BJ (cell line): ENCODE measurements around the gene STEAP3. TPM values are rescaled to one million over a fixed set of nuclear protein-coding genes. Genes with fewer than 3 reads are reported as not detected.

Source experiments
- CTCF ChIA-PET: fragments of 350-600 bp; formaldehyde crosslinking; extraction: SDS; loops from one replicate; lab custom pipeline; 2021; ENCODE audit warnings: antibody characterized with exemption, inconsistent platforms; lab: Yijun Ruan, JAX
- POLR2A ChIA-PET: fragments of 300-600 bp; sonication (Branson Sonifier 250); formaldehyde crosslinking; extraction: SDS; loops from one replicate; lab custom pipeline; 2021; ENCODE audit warnings: antibody characterized with exemption; lab: Charles Lee
- DNase-seq: peaks from one replicate; pipeline ENCODE4 v3.0.0-alpha.2; 2011; ENCODE audit warnings: low read depth
- H3K27me3 ChIP-seq: 2 replicates; pipeline ENCODE4 v1.6.0; 2011; ENCODE audit warnings: low read length; ENCODE audit not compliant: control insufficient read depth, insufficient read depth
- H3K36me3 ChIP-seq: 2 replicates; pipeline ENCODE4 v1.5.1; 2011; ENCODE audit warnings: low read length; ENCODE audit not compliant: control insufficient read depth, insufficient read depth
- H3K4me3 ChIP-seq: 2 replicates; pipeline ENCODE4 v1.5.1; 2011; ENCODE audit warnings: low read depth, mild to moderate bottlenecking, control low read depth, low read length
- CTCF ChIP-seq: IDR thresholded peaks from 2 replicates; pipeline ENCODE4 v1.5.1; 2011; ENCODE audit warnings: low read depth, mild to moderate bottlenecking, control low read depth, inconsistent platforms, low read length, moderate library complexity; ENCODE audit not compliant: insufficient read depth
- polyA plus RNA-seq: library from polyadenylated mRNA; depleted of rRNA; stranded (reverse); fragments of >200 nt; gene quantifications from 2 replicates; pipeline ENCODE4 v1.2.3, GENCODE V29; 2011

The STEAP3 gene
- polyA plus RNA-seq, 1 experiment, result 13.9 TPM

GRCh38 chr2:119214453-119215037, 9.1 kb upstream of the STEAP3 start:
- DNase-seq, result no peak
- CTCF ChIA-PET, result no interaction called here
- Histone ChIP-seq H3K27me3 (peaks cover 6% of the 10 kb centered on the region), H3K36me3 (no peaks in the 10 kb centered on the region), H3K4me3 (no peak overlapping the region)
- POLR2A ChIA-PET, result no interaction called here
- no peak for TF ChIP-seq CTCF

GRCh38 chr2:119216994-119217393, 6.6 kb upstream of the STEAP3 start:
- Histone ChIP-seq H3K27me3 (no peaks in the 10 kb centered on the region; the same call in 1 of the 2 replicates), H3K36me3 (no peaks in the 10 kb centered on the region), H3K4me3 (no peak overlapping the region)
- no peak for DNase-seq
- no peak for TF ChIP-seq CTCF
- CTCF ChIA-PET, result no interaction called here
- POLR2A ChIA-PET, result no interaction called here

GRCh38 chr2:119218478-119219064, 5.1 kb upstream of the STEAP3 start:
- CTCF ChIA-PET, result interaction anchor here (0.7 to 4.9 kb wide), 12 partner anchors 12 to 131 kb away, joined by 3 to 40 read pairs (median 4); no protein-coding TSS in a partner anchor
- DNase-seq, result no peak

GRCh38 chr2:119219873-119220272, 3.8 kb upstream of the STEAP3 start:
- Histone ChIP-seq H3K27me3 (no peaks in the 10 kb centered on the region), H3K36me3 (no peaks in the 10 kb centered on the region), H3K4me3 (no peak overlapping the region)
- TF ChIP-seq CTCF, result no peak
- ChIA-PET POLR2A (no interaction called here), CTCF (interaction anchor here (1.1 to 4.9 kb wide), 11 partner anchors 12 to 127 kb away, joined by 3 to 40 read pairs (median 5); no protein-coding TSS in a partner anchor)
- no peak for DNase-seq

More at GRCh38 chr2:119218478-119219064, 5.1 kb upstream of the STEAP3 start:
- H3K4me3 ChIP-seq, result no peak overlapping the region
- peak; percentile 71 for TF ChIP-seq CTCF
- POLR2A ChIA-PET, result no interaction called here
- H3K36me3 ChIP-seq, result no peaks in the 10 kb centered on the region
- H3K27me3 ChIP-seq, result no peaks in the 10 kb centered on the region

- CTCF ChIA-PET, result interaction anchor here (1.1 to 4.9 kb wide), 7 partner anchors 11 to 70 kb away, joined by 3 to 40 read pairs (median 5); no protein-coding TSS in a partner anchor
- TF ChIP-seq CTCF, result no peak
- no peaks in the 10 kb centered on the region for H3K27me3 ChIP-seq
- H3K36me3 ChIP-seq, result no peaks in the 10 kb centered on the region
- DNase-seq, result no peak
- H3K4me3 ChIP-seq, result no peak overlapping the region
- POLR2A ChIA-PET, result no interaction called here
Measured at GRCh38 chr2:119220720-119221301, 2.8 kb upstream of the STEAP3 start.
